GM12878 (cell line): ENCODE data around the gene UAP1L1. TPM values are rescaled to one million over a fixed set of nuclear protein-coding genes. Genes with fewer than 3 reads are reported as not detected.

Experiments used
- ATAC-seq: fragments of 200-7000 bp; cut with Tn5 transposase; 3 replicates; pipeline ENCODE4 v1.9.1; 2020; ENCODE audit warnings: mild to moderate bottlenecking, moderate library complexity
- BruUV-seq: library from RNA; stranded (reverse); fragments of 400-500 nt; replicated peaks from 2 replicates; lab custom pipeline; 2021; lab: Mats Ljungman, UMichigan
- CTCF ChIA-PET: fragments of 300-600 bp; sonication (Branson Sonifier 250); formaldehyde crosslinking; extraction: SDS; loops from one replicate; lab custom pipeline; 2021; ENCODE audit warnings: inconsistent platforms; lab: Yijun Ruan, JAX
- POLR2A ChIA-PET: fragments of 350-600 bp; formaldehyde crosslinking; extraction: SDS; loops from one replicate; lab custom pipeline; 2021; ENCODE audit warnings: inconsistent platforms; lab: Charles Lee
- RAD21 ChIA-PET: fragments of 300-600 bp; sonication (Branson Sonifier 250); formaldehyde crosslinking; loops from one replicate; lab custom pipeline; 2023; ENCODE audit warnings: antibody characterized with exemption; ENCODE audit not compliant: unreplicated experiment; lab: Charles Lee
- SMC1A ChIA-PET: fragments of 300-600 bp; sonication (Branson Sonifier 250); formaldehyde crosslinking; loops from one replicate; lab custom pipeline; 2023; ENCODE audit not compliant: unreplicated experiment, uncharacterized antibody; lab: Charles Lee
- DNase-seq: peaks from one replicate; pipeline ENCODE4 v3.0.0-alpha.2; 2011; ENCODE audit warnings: low read depth, low spot score
- FAIRE-seq: peaks from 3 replicates; lab custom pipeline; 2011; peaks lifted over from hg19 to GRCh38; lab: Jason Lieb, UNC
- H2AFZ ChIP-seq: 2 replicates; pipeline ENCODE4 v1.6.0; 2011; ENCODE audit warnings: low read depth, low read length, control low read depth; ENCODE audit not compliant: control insufficient read depth
- H3K27ac ChIP-seq: 2 replicates; pipeline ENCODE4 v1.5.1; 2011; ENCODE audit warnings: control low read depth; ENCODE audit not compliant: control insufficient read depth, insufficient read depth
- H3K27me3 ChIP-seq, 2 experiments: replicated peaks in 1 of 2; 2 replicates each; pipeline versions ENCODE4 v1.6.0 to v1.6.1; 2011; ENCODE audit warnings: low read length in 1 of 2; ENCODE audit not compliant: control insufficient read depth in 2 of 2, insufficient read depth in 2 of 2
- H3K36me3 ChIP-seq, 2 experiments: 2 replicates each; pipeline ENCODE4 v1.5.1; 2011; ENCODE audit warnings: low read length in 1 of 2; ENCODE audit not compliant: control insufficient read depth in 2 of 2, insufficient read depth in 2 of 2
- H3K4me1 ChIP-seq: 2 replicates; pipeline ENCODE4 v1.6.1; 2011; ENCODE audit warnings: mild to moderate bottlenecking, low read length, moderate library complexity, mixed read lengths; ENCODE audit not compliant: control insufficient read depth, insufficient read depth
- H3K4me2 ChIP-seq: 2 replicates; pipeline ENCODE4 v1.6.0; 2011; ENCODE audit warnings: control low read depth; ENCODE audit not compliant: control insufficient read depth, insufficient read depth
- H3K4me3 ChIP-seq: fragments of 200-600 bp; sonication (generic); 2 replicates; pipeline ENCODE4 v1.5.1; 2016
- H3K79me2 ChIP-seq: 2 replicates; pipeline ENCODE4 v1.6.0; 2011; ENCODE audit warnings: low read length; ENCODE audit not compliant: control insufficient read depth, insufficient read depth
- H3K9ac ChIP-seq: 2 replicates; pipeline ENCODE4 v1.8.0; 2011; ENCODE audit warnings: low read length, control low read depth, mixed read lengths; ENCODE audit not compliant: control insufficient read depth, insufficient read depth
- H3K9me3 ChIP-seq: replicated peaks from 3 replicates; pipeline ENCODE4 v1.5.1; 2011; ENCODE audit warnings: mild to moderate bottlenecking, low read length; ENCODE audit not compliant: control insufficient read depth, insufficient read depth
- H4K20me1 ChIP-seq: 2 replicates; pipeline ENCODE4 v1.6.0; 2011; ENCODE audit not compliant: control insufficient read depth, insufficient read depth
- BCL3 ChIP-seq: IDR thresholded peaks from 2 replicates; pipeline ENCODE4 v1.6.1; 2011; ENCODE audit warnings: borderline replicate concordance, low read depth, mild to moderate bottlenecking, moderate library complexity, low read length; ENCODE audit not compliant: insufficient read depth, poor library complexity, severe bottlenecking
- CBX3 ChIP-seq: fragments of 200-600 bp; sonication (generic); IDR thresholded peaks from 2 replicates; pipeline ENCODE4 v1.6.1; 2016; ENCODE audit warnings: low read depth, borderline replicate concordance
- DPF2 ChIP-seq: fragments of 450-650 bp; IDR thresholded peaks from 2 replicates; pipeline ENCODE4 v1.6.1; 2017; ENCODE audit warnings: mild to moderate bottlenecking
- MTA3 ChIP-seq: IDR thresholded peaks from 2 replicates; pipeline ENCODE4 v1.6.1; 2012; ENCODE audit warnings: low read length, inconsistent platforms, borderline replicate concordance
- MYC ChIP-seq: IDR thresholded peaks from 2 replicates; pipeline ENCODE4 v1.6.1; 2011; ENCODE audit warnings: mild to moderate bottlenecking, low read length, moderate library complexity, inconsistent platforms; ENCODE audit not compliant: insufficient read depth, insufficient replicate concordance, insufficient read length, severe bottlenecking
- NFYB ChIP-seq: IDR thresholded peaks from 2 replicates; pipeline ENCODE4 v1.6.1; 2011; ENCODE audit warnings: low read depth, mild to moderate bottlenecking, low read length, improper control_type of control experiment, moderate library complexity; ENCODE audit not compliant: insufficient read depth
- PAX8 ChIP-seq: fragments of 450-650 bp; IDR thresholded peaks from 2 replicates; pipeline ENCODE4 v1.6.1; 2017; ENCODE audit warnings: mild to moderate bottlenecking, moderate library complexity
- RAD51 ChIP-seq: fragments of 450-650 bp; IDR thresholded peaks from 2 replicates; pipeline ENCODE4 v1.6.1; 2016; ENCODE audit warnings: moderate library complexity, mild to moderate bottlenecking, inconsistent platforms
- RELA ChIP-seq: fragments of 450-650 bp; IDR thresholded peaks from 2 replicates; pipeline ENCODE4 v1.8.0; 2014; ENCODE audit warnings: borderline replicate concordance; ENCODE audit not compliant: partially characterized antibody
- TCF7 ChIP-seq: IDR thresholded peaks from 2 replicates; pipeline ENCODE4 v1.6.1; 2014; ENCODE audit warnings: antibody characterized with exemption, borderline replicate concordance
- ZNF384 ChIP-seq: IDR thresholded peaks from 2 replicates; pipeline ENCODE4 v1.6.1; 2012; ENCODE audit warnings: low read depth, mild to moderate bottlenecking, low read length, improper control_type of control experiment, borderline replicate concordance
- WGBS: methylation state at CpG from one replicate; pipeline ENCODE4 v1.1.6; 2016; ENCODE audit warnings: low lambda C conversion rate; ENCODE audit not compliant: insufficient replicate concordance, insufficient coverage; ENCODE audit errors: missing lambda C conversion rate; 5-methylcytosine and 5-hydroxymethylcytosine counted together
- in situ Hi-C: fragments of 300-500 bp; cut with MboI; formaldehyde crosslinking; loops from 9 replicates; pipeline ENCODE4 v1.14.3; 2018; ENCODE audit warnings: mixed read lengths
- intact Hi-C: fragments of 100-400 bp; cut with micrococcal nuclease; formaldehyde crosslinking; loops from one replicate; pipeline ENCODE4 v1.14.2; 2022; ENCODE audit not compliant: unreplicated experiment
- polyA plus RNA-seq, 11 experiments: library from polyadenylated mRNA; depleted of rRNA in 4 of 11; unstranded in 6 of 11; stranded (reverse) in 5 of 11; fragments of >200 nt; fragmentation: Nextera tagmentation in 4 of 11; fragmentation: Illumina TruSeq in 1 of 11; extraction: Ambion mirVana in 4 of 11; extraction: Trizol in 1 of 11; gene quantifications; 1 replicate in 1 of 11; 2 replicates in 10 of 11; pipeline versions ENCODE4 v1.2.1 to v1.2.3, GENCODE V29; 2011 to 2016; ENCODE audit warnings: inconsistent platforms in 2 of 11, missing spikeins in 2 of 11, low read depth in 1 of 11
- total RNA-seq, 4 experiments: library from RNA; depleted of rRNA in 3 of 4; stranded (reverse); fragments of >200 nt in 3 of 4; fragmentation: Illumina TruSeq in 1 of 4; extraction: Trizol in 1 of 4; gene quantifications; 2 replicates each; pipeline versions ENCODE4 v1.2.1 to v1.2.3, GENCODE V29; 2013 to 2021
- TF ChIP-seq, protein P1 (sequence below): fragments of 450-650 bp; IDR thresholded peaks from 2 replicates; pipeline ENCODE4 v1.6.1; 2017; ENCODE audit warnings: borderline replicate concordance

UAP1L1 gene
- total and polyA plus RNA-seq, 10 of the 15 experiments (the other 5 are each of a cell fraction or from before 2014, with no cell fraction given) = 0.29 to 15.7 (median 5.8) TPM

DNA sequence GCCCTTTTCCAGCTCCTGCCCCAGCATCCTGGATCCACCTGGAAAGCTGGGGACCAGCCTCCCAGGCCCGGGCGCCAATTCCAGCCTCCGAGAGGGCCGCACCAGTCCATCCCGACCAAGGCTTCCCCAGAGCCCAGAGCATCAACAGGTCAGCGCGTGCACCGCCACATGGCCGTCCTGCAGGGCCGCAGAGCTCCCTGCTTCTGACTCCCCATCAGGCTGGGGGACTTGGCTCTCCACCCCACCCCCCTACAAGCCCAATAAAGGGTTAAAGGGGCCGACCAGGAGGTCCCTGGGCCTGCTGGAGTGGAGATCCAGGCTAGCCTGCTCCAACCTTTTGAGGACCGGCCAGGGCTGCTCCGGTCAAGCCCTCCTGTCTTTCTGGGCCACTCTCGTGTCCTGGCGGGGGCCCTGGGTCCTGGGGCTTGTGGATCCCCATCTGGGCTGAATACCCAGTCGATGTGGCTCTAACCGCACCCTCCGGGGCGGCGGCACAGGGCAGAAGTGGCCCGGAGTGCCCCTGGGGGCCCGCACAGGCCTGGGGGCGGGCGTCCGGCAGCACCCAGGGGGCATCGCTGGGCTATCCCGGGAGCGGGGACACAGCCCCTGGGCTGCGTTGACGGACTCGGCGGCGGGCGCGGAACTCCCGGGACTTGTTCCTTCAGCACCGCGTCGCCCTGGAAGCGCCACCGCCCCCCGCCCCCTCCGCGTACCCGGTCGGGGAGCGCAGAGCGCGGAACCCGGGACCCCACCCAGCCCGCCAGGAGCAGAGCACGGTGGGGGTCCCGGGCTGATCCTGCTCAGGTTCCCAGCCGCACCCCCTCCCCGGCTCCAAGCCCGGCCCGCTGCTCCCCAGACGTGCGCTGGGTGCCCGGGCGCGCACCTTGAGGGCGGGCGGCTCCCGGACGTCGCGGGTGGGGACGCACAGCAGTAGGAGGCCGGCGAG lies 24.0 kb upstream of the UAP1L1 start:
- ChIA-PET RAD21 (no interaction called here), POLR2A (no interaction called here), SMC1A (no interaction called here), CTCF (interaction anchor here (0.8 to 1.5 kb wide), 3 partner anchors 11 to 51 kb away, joined by 3 to 6 read pairs (median 5); no protein-coding TSS in a partner anchor)
- no peak overlapping the region for H3K4me3 ChIP-seq
- no peaks in the 10 kb centered on the region for H3K36me3 ChIP-seq
- no TSS peak for BruUV-seq
- no peaks in the 10 kb centered on the region for H3K9me3 ChIP-seq
- H3K27me3 ChIP-seq = peaks cover 11 to 16% of the 10 kb centered on the region in 2 experiments; a peak in 3 of 4 replicates
- ATAC-seq = no peak
- intact Hi-C loops (no loop called here), in situ Hi-C loops (no loop called here)
- H4K20me1 ChIP-seq = no peaks in the 10 kb centered on the region
- 30% methylated on average over 30 of the region's 71 CpGs for WGBS
- no peak for TF ChIP-seq PAX8
- TF ChIP-seq DPF2 = no peak
- TF ChIP-seq TCF7 = no peak
- TF ChIP-seq, protein P1, sequence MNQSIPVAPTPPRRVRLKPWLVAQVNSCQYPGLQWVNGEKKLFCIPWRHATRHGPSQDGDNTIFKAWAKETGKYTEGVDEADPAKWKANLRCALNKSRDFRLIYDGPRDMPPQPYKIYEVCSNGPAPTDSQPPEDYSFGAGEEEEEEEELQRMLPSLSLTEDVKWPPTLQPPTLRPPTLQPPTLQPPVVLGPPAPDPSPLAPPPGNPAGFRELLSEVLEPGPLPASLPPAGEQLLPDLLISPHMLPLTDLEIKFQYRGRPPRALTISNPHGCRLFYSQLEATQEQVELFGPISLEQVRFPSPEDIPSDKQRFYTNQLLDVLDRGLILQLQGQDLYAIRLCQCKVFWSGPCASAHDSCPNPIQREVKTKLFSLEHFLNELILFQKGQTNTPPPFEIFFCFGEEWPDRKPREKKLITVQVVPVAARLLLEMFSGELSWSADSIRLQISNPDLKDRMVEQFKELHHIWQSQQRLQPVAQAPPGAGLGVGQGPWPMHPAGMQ = no peak
- TF ChIP-seq NFYB = no peak
- TF ChIP-seq MTA3 = no peak
- no peak for TF ChIP-seq RELA
- no peak for TF ChIP-seq ZNF384
- TF ChIP-seq RAD51 = no peak
- TF ChIP-seq BCL3 = no peak
- no peak for TF ChIP-seq CBX3
- TF ChIP-seq MYC = no peak
- H3K4me1 ChIP-seq = no peaks in the 10 kb centered on the region
- no peak for DNase-seq
- H3K9ac ChIP-seq = no peak overlapping the region
- H3K27ac ChIP-seq = no peak overlapping the region
- H2AFZ ChIP-seq = no peak overlapping the region
- FAIRE-seq = no peak
- no peaks in the 10 kb centered on the region for H3K79me2 ChIP-seq
- peak overlapping the region; percentile 13; the same call in 1 of the 2 replicates for H3K4me2 ChIP-seq
